Smooth muscle cell (in vitro differentiated cells): ENCODE data around the gene OST4. TPM values are rescaled to one million over a fixed set of nuclear protein-coding genes. Genes with fewer than 3 reads are reported as not detected.

ENCODE experiments used
- DNase-seq: peaks from one replicate; lab custom pipeline; 2025; ENCODE audit not compliant: unreplicated experiment; lab: John Stamatoyannopoulos, UW
- H2AFZ ChIP-seq: fragments of 200-600 bp; sonication (generic); 2 replicates; pipeline ENCODE4 v1.6.0; 2016; ENCODE audit warnings: antibody characterized with exemption, low read depth, mild to moderate bottlenecking
- H3F3A ChIP-seq: fragments of 200-600 bp; sonication (generic); 2 replicates; pipeline ENCODE4 v1.6.0; 2017; ENCODE audit warnings: antibody characterized with exemption, low read depth
- H3K27ac ChIP-seq: fragments of 200-600 bp; sonication (generic); 2 replicates; pipeline ENCODE4 v1.5.1; 2016; ENCODE audit warnings: low read depth, mild to moderate bottlenecking
- H3K27me3 ChIP-seq: fragments of 200-600 bp; sonication (generic); 2 replicates; pipeline ENCODE4 v1.6.1; 2016; ENCODE audit warnings: low read depth, mild to moderate bottlenecking
- H3K36me3 ChIP-seq: fragments of 200-600 bp; sonication (generic); 2 replicates; pipeline ENCODE4 v1.5.1; 2016; ENCODE audit warnings: low read depth
- H3K4me1 ChIP-seq: fragments of 200-600 bp; sonication (generic); 2 replicates; pipeline ENCODE4 v1.5.1; 2016; ENCODE audit warnings: low read depth
- H3K4me2 ChIP-seq: fragments of 200-600 bp; sonication (generic); 2 replicates; pipeline ENCODE4 v1.6.0; 2016; ENCODE audit warnings: mild to moderate bottlenecking
- H3K4me3 ChIP-seq: fragments of 200-600 bp; sonication (generic); 2 replicates; pipeline ENCODE4 v1.5.1; 2016; ENCODE audit warnings: mild to moderate bottlenecking
- H3K79me2 ChIP-seq: fragments of 200-600 bp; sonication (generic); 2 replicates; pipeline ENCODE4 v1.6.0; 2016; ENCODE audit warnings: low read depth, mild to moderate bottlenecking
- H3K9ac ChIP-seq: fragments of 200-600 bp; sonication (generic); 2 replicates; pipeline ENCODE4 v1.6.0; 2016; ENCODE audit warnings: low read depth
- H3K9me3 ChIP-seq: fragments of 200-600 bp; sonication (generic); replicated peaks from 2 replicates; pipeline ENCODE4 v1.5.1; 2016; ENCODE audit warnings: low read depth
- H4K20me1 ChIP-seq: fragments of 200-600 bp; sonication (generic); 2 replicates; pipeline ENCODE4 v1.6.0; 2016; ENCODE audit warnings: low read depth
- WGBS: methylation state at CpG from one replicate; pipeline ENCODE4 v1.1.7; 2016; ENCODE audit warnings: low lambda C conversion rate; 5-methylcytosine and 5-hydroxymethylcytosine counted together
- polyA plus RNA-seq: library from polyadenylated mRNA; unstranded; fragments of >200 nt; fragmentation: Nextera tagmentation; extraction: Ambion mirVana; gene quantifications from 2 replicates; pipeline ENCODE4 v1.2.1, GENCODE V29; 2016
- total RNA-seq: library from RNA; depleted of rRNA; stranded (reverse); fragments of >200 nt; gene quantifications from 2 replicates; pipeline ENCODE4 v1.2.3, GENCODE V29; 2014
- TF ChIP-seq, protein P1 (sequence below): fragments of 200-600 bp; sonication (generic); IDR thresholded peaks from 2 replicates; pipeline ENCODE4 v1.5.1; 2017; ENCODE audit warnings: borderline replicate concordance, mild to moderate bottlenecking, antibody characterized with exemption; ENCODE audit not compliant: insufficient read depth, poor library complexity, severe bottlenecking

OST4 gene
- total and polyA plus RNA-seq, 2 experiments from 2014 or later, result 848 to 1,292 TPM

GRCh38 chr2:27080140-27080469, 8.7 kb upstream of the OST4 start:
- Histone ChIP-seq H2AFZ (no peak overlapping the region), H3K79me2 (peaks cover 23% of the 10 kb centered on the region), H3K4me1 (peaks cover 15% of the 10 kb centered on the region), H3K9me3 (no peaks in the 10 kb centered on the region), H3F3A (peaks cover 34% of the 10 kb centered on the region), H4K20me1 (peaks cover 33% of the 10 kb centered on the region), H3K27me3 (no peaks in the 10 kb centered on the region), H3K9ac (peak overlapping the region; percentile 66), H3K27ac (peak overlapping the region; percentile 89), H3K36me3 (no peaks in the 10 kb centered on the region), H3K4me2 (peak overlapping the region; percentile 93), H3K4me3 (peak overlapping the region; percentile 59)
- TF ChIP-seq, protein P1, sequence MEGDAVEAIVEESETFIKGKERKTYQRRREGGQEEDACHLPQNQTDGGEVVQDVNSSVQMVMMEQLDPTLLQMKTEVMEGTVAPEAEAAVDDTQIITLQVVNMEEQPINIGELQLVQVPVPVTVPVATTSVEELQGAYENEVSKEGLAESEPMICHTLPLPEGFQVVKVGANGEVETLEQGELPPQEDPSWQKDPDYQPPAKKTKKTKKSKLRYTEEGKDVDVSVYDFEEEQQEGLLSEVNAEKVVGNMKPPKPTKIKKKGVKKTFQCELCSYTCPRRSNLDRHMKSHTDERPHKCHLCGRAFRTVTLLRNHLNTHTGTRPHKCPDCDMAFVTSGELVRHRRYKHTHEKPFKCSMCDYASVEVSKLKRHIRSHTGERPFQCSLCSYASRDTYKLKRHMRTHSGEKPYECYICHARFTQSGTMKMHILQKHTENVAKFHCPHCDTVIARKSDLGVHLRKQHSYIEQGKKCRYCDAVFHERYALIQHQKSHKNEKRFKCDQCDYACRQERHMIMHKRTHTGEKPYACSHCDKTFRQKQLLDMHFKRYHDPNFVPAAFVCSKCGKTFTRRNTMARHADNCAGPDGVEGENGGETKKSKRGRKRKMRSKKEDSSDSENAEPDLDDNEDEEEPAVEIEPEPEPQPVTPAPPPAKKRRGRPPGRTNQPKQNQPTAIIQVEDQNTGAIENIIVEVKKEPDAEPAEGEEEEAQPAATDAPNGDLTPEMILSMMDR, result no peak
- 73% methylated on average over 7 of the region's 7 CpGs for WGBS
- DNase-seq, result no peak

DNA sequence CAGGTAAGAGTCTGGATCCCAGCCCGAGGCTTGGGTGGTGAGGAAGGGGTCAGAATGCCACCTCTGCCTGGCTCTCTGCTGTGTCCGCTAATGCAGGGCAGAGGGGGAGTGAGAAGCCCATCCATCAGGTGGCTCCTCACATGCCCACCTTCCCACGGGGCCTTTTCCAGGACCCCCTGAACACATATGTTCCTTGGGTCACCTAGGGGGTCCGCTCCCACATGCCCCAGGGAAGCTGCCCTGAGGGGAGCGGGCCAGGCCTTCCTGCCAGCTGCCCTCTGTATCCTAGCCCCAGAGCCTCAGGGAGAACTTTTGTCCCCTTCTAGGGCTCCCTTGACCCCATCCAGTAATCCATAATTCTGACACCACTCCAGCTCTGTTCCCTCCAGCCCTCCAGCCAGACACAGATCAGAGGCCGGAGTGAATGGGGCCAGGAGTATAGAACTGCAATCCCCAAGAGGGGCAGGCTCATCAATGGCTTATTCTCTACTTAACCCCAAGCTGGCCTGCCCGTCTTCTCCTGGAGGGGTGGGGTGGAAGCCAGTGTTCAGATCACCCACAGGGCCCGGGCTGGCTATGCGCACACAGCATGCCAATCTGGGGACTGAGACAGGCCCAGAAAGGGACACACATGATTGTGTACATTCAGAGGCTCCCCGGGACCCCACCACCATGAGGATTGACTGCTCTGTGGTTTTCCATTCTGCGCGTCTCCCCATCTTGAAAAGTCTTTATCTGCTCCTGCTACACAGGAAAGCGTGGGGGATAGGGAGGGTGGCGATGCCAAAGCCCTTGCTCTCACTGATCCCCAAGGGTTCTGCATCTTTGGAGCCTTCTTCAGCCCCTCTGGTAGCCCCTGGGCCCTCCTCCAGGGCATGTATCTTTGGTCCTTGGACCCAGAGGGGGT, 8.0 kb upstream of the OST4 start:
- Histone ChIP-seq H3K9me3 (no peaks in the 10 kb centered on the region), H3K27ac (peak overlapping the region; percentile 89), H3K36me3 (no peaks in the 10 kb centered on the region), H3K27me3 (no peaks in the 10 kb centered on the region), H3K9ac (peak overlapping the region; percentile 66), H3K79me2 (peaks cover 23% of the 10 kb centered on the region), H3K4me3 (peak overlapping the region; percentile 59), H4K20me1 (peaks cover 32% of the 10 kb centered on the region), H2AFZ (no peak overlapping the region), H3F3A (peaks cover 29% of the 10 kb centered on the region), H3K4me1 (peaks cover 12% of the 10 kb centered on the region), H3K4me2 (peak overlapping the region; percentile 93)
- TF ChIP-seq, protein P1, result no peak
- no peak for DNase-seq
- 69% methylated on average over 14 of the region's 14 CpGs for WGBS

DNA sequence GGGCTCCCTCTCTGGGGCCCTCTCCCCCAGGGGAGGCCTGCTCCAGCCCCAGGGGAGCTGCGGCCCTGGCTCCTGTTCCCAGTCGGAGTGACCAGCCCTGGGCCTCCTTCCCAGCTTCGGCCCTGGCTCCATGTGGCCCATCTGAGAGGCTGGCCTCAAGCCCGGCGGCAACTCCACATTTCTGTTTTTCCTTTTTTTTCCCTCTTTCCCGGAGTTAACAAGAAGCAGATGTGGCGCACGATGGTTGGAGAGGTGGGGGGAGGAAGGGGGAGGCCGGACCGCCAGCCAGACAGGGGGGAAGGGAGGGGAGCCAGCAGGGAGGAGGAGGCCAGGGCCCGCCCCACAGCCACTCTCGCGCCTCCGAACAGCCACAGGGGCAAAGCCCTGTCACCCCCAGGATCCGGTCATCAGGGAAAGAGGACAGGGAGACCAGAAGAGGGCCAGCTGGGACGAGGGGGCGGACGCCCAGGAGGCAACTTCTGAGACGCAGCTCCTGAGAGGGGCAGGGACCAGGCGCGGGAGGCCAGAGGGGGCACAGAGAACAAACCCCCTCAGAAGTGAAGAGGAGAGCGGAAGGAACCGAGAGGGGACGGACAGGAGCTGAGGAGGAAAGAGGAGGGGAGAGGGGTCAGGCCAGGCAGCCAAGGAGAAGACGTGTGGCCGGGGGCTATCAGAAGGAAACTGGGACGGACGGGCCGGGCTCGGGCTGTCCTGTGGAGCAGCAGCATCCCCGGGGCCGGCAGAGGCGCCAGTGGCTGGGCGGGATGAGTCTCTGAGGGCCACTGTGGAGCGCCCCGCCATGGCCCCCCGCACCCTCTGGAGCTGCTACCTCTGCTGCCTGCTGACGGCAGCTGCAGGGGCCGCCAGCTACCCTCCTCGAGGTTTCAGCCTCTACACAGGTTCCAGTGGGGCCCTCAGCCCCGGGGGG, 7.1 kb upstream of the OST4 start, which contains the start of gene EMILIN1:
EMILIN1 (plus strand) TSS at position 349 of the 928 bp plus-strand sequence; CDS start at position 800, 451 bp downstream.
- peaks cover 29% of the 10 kb centered on the region for H3F3A ChIP-seq
- TF ChIP-seq, protein P1, result no peak
- H3K4me1 ChIP-seq, result peaks cover 12% of the 10 kb centered on the region
- peaks cover 23% of the 10 kb centered on the region for H3K79me2 ChIP-seq
- peak within 1 kb of the TSS; percentile 89 for H3K27ac ChIP-seq
- peak within 1 kb of the TSS; percentile 59 for H3K4me3 ChIP-seq
- no peak within 1 kb of the TSS for H2AFZ ChIP-seq
- H3K36me3 ChIP-seq, result no peaks in the 10 kb centered on the region
- no peaks in the 10 kb centered on the region for H3K9me3 ChIP-seq
- H3K4me2 ChIP-seq, result peak within 1 kb of the TSS; percentile 93
- H3K27me3 ChIP-seq, result no peaks in the 10 kb centered on the region
- WGBS, result 42% methylated on average over 34 of the region's 41 CpGs
- H4K20me1 ChIP-seq, result peaks cover 23% of the 10 kb centered on the region
- peak within 1 kb of the TSS; percentile 66 for H3K9ac ChIP-seq
- peak; percentile 60 for DNase-seq
